GM18907 (cell line): ENCODE measurements around the gene AK4.

Experiments
- ATAC-seq: cut with Tn5 transposase; IDR thresholded peaks from one replicate; pipeline ENCODE4 v1.9.1; 2021; ENCODE audit warnings: mild to moderate bottlenecking, moderate library complexity; ENCODE audit not compliant: unreplicated experiment

AK4 gene

DNA sequence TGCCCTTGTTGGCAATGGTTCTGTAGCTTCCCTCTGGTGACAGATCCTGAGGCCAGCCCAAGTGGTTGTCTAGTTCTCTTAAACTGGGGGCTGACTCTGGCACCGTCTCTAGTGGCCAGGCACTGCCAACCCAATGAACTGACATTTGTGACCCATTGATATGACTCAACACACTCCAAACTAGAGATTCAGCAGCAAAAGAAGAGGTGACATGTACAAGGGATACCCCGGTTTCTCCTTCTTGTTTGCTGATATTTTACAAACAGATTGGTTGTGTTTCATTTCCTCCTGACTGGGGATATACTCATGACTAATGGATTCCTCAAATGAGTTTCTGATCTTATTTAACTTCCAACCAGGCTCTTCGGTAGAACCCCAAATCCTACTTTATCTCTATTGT, 95.5 kb downstream of the AK4 start:
- ATAC-seq = no peak

GRCh38 chr1:65245295-65245694, 97.3 kb downstream of the AK4 start:
- ATAC-seq = no peak

- no peak for ATAC-seq
Observed at GRCh38 chr1:65247419-65248359, 99.7 kb downstream of the AK4 start.

GRCh38 chr1:65250826-65251225, 102.8 kb downstream of the AK4 start:
- no peak for ATAC-seq

DNA sequence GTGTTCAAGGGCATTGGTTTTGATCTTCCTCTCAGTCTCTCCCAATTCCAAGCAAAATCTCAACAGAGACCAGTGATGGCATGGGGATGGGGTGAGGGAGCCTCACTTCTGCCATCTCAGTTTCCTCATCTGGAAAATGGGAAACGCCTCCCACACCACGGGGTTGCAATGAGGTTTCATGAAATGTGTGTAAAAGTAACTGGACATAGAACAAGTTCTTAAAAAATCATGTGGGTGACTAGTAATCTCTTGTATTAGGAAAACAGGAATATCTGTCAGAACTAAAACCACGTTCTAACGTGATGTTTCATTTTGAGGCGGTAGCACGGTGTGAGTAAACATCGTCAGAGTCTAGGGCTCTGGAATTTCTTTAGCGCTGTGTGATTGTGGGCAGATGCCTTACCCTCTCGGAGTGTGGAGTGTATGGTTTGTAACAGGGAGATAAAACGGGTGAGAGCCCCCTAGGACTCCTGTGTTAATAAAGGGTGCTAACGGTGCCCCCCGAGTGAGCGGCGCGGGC, 105.9 kb downstream of the AK4 start:
- ATAC-seq = peak; percentile 40

DNA sequence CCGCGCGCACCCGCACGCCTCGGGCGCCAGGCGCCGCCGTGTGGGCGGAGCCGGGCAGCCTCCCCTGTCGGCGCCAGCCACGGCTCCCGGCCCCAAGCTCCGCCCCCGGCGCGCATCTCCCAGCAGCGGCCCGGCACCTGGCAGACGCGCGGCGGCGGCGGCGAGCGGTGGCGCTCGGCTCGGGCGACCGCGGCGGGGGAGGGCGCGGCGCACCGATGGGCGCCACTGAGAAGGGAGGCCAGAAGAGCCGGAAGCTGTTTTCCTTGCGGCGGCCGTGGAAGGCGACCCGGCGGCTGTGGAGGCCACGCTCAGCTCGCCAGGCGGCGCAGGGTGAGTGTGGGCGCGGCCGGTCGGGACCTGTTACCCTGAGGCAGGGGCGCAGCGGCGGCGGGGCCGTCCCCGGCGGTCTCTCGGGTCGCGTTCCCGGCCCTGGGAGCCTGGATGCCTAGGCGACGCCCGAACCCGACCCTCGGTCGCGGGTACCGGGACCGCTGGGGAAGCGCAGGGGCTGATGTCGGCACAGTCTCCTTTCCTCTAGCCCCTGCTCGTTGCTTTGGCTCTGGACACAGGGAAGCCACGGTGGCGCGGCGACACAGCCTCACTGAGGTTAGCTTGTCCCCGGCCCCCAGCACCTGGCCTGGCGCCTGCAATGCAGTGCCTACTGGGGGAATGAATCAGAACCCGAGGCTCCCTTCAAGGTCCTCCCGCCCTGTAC, 106.5 kb downstream of the AK4 start:
- ATAC-seq = peak; percentile 98

DNA sequence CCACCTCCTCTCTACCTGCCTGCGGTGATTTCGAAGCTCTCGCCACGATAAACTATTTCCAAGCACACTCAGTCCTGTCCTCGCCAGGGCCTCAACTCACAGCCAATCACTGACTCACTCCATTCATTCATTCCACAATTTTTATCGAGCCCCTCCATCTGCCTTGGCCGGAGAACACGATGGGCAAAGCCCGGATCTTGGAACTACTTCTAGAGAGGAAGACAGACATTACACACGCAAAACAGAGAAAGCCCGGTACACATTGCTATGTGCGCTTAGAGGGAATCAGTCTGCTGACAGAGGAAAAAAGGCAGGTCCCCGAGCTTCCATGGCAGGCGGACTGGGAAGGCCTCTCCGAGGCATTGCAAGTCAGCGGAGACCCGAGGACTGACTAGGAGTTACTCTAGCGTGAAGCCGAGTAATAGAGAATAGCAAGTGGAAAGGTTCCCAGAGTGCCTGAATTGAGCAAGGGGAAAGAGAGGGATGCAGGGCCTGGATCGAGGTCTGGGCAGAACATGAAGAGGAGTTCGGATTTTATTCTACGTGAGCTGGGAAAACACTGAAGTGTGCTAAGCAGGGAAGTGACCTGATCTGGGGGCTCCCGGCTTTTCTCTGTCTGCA, 107.1 kb downstream of the AK4 start:
- ATAC-seq = no peak

DNA sequence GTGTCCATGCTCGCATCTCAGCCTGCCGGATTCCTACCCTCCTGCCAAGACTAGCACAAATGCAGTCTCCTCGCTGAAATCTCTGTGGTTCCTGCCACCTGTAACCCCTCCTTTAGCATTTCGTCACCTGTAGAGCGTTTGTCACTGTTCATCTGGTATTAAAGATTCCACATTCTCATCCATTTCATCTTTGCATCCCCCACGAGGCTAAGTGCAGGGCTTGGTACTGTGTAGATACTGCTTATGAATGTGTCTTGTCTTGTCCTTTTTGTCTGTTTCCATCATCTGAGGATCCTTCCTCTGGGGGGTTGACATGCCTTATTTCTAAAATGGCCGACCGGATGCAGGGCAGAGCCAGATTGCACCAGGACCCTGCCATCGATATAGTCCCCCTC, 107.7 kb downstream of the AK4 start:
- no peak for ATAC-seq

DNA sequence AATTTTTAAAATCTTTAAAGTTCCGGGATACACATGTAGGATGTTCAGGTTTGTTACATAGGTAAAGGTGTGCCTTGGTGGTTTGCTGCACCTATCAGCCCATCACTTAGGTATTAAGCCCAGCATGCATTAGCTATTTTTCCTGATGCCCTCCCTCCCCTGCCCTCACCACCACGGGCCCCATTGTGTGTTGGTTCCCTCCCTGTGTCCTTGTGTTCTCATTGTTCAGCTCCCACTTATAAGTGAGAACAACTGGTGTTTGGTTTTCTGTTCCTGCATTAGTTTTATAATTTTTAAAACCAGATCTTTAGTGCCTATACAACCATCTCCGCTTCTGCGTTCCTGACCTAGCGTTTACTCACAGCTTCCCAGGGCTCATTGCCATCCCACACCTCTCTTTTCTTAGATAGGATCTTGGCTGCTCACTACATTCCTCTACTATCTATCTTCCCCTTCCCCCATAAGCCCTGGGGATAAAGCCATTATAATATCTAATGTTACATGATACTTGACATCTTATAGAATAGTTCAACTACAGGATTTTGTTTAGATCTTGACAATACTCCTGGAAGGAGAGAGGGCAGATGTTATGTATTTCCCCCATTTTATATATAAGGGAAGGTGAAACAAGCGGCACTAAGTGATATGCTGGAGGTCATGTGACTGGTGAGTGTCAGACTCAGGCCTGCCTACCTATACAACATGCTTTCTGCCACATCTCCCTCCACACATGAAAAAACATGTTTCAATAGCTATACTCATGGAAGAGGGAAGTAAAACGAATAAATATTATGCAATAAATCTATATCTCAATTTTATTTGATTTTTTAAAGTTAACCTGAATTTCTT, 109.1 kb downstream of the AK4 start:
- no peak for ATAC-seq

GRCh38 chr1:65258106-65258505, 110.1 kb downstream of the AK4 start:
- no peak for ATAC-seq

- ATAC-seq = no peak
Observed at GRCh38 chr1:65259816-65260215, 111.8 kb downstream of the AK4 start.

GRCh38 chr1:65260851-65261473, 113.0 kb downstream of the AK4 start:
- ATAC-seq = peak; percentile 46

DNA sequence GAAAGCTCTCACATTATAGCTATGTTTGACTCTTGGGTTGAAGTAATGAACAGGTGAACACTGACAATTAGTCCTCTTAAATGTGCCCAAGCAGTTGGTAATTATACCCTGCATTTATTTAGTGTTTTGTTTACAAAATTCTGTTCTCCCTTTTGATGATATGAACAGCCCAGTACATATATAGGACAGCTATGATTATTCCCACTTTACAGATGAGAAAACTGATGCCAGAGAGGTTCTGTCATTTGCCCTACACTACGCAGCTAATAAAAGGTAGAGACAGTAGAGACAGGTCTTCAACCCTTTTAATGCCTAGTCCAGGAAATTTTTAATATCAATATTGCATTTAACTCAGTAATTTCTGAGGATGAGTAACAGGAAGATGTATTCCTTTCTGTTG, 115.3 kb downstream of the AK4 start:
- ATAC-seq = no peak

- ATAC-seq = no peak
Observed at GRCh38 chr1:65264197-65264929, 116.4 kb downstream of the AK4 start.

GRCh38 chr1:65265296-65265650, 117.3 kb downstream of the AK4 start:
- no peak for ATAC-seq

GRCh38 chr1:65265651-65266351, 117.8 kb downstream of the AK4 start:
- ATAC-seq = no peak

DNA sequence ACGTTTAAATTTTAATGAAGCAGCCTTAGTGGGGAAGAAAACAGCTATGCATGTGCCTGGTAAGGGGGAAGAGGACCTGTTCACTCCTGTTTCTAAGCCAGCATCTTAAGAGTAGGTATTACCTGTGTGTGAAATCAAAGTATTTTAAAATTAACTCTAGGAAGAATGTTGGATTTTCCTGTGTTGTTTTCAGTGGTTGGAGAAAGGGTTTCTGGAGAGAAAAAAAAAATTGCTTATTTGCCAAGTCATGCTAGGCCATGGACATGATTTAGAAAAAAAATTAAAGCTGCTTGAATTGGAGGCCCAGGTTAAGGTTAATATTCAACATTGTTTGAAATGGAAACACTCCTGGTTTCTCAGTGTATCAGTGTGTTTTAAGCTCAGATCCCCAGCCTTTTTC, 118.5 kb downstream of the AK4 start:
- no peak for ATAC-seq

GRCh38 chr1:65267271-65267670, 119.3 kb downstream of the AK4 start:
- ATAC-seq = no peak

DNA sequence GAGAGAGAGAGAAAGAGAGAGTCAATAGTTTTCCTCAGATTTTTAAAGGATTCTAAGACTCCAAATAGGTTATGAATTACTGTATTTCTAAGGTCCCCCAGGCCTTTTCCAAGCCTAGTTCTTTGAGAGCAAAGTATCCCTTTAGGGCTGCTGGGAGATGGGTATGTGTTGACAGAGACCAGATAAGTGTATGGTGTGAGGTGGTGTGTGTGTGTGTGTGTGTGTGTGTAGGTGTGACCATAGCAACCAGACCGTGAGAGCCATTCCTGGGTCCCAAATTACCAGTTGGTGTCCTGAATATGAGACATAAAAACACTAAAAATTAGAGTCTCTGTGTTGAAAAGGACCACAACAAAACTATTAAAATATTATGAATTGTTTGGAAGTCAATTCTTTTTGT, 119.7 kb downstream of the AK4 start:
- ATAC-seq = no peak
